Measurements from ENCODE around the gene SEZ6.

GRCh38 chr17:28968914-28969295 is 36.9 kb downstream of the SEZ6 start:
- TF ChIP-seq ZSCAN23 (tag by site-specific recombination; IDR thresholded peaks at IDR 0.05) (no peak), CTCF (tag by site-specific recombination; IDR thresholded peaks at IDR 0.05) (no peak), ZNF274 (IDR thresholded peaks at IDR 0.05; ENCODE audit: low read length) (no peak), ZNF274 (tag by site-specific recombination; IDR thresholded peaks at IDR 0.05; ENCODE audit: borderline replicate concordance) (no peak)
